Testis (tissue), 3 donors: ENCODE measurements around the gene VSIG2. TPM values are rescaled to one million over a fixed set of nuclear protein-coding genes. Genes with fewer than 3 reads are reported as not detected.

Source experiments
- DNase-seq: peaks from one replicate; pipeline ENCODE4 v3.0.0-alpha.2; 2019
- H3K27ac ChIP-seq, 2 donors: fragments of 200-600 bp; sonication (generic); one replicate each; pipeline ENCODE4 v1.5.1; 2019
- H3K27me3 ChIP-seq: fragments of 200-600 bp; sonication (generic); one replicate; pipeline ENCODE4 v1.5.1; 2019
- H3K36me3 ChIP-seq: fragments of 200-600 bp; sonication (generic); one replicate; pipeline ENCODE4 v1.5.1; 2017; ENCODE audit warnings: low read depth; ENCODE audit errors: missing control alignments
- H3K4me1 ChIP-seq: fragments of 200-600 bp; sonication (generic); one replicate; pipeline ENCODE4 v1.5.1; 2019
- H3K4me3 ChIP-seq, 2 donors: fragments of 200-600 bp; sonication (generic); one replicate each; pipeline ENCODE4 v1.5.1; 2017 to 2019
- H3K9me3 ChIP-seq: fragments of 200-600 bp; sonication (generic); one replicate; pipeline ENCODE4 v1.5.1; 2017
- CTCF ChIP-seq, 3 experiments: fragments of 450-650 bp in 2 of 3; fragments of 200-600 bp in 1 of 3; sonication (generic) in 1 of 3; IDR thresholded peaks; one replicate each; pipeline ENCODE4 v1.5.1; 2016 to 2019; ENCODE audit warnings: antibody characterized with exemption in 3 of 3, mild to moderate bottlenecking in 2 of 3, moderate library complexity in 1 of 3
- POLR2A ChIP-seq: fragments of 450-650 bp; IDR thresholded peaks from one replicate; pipeline ENCODE4 v1.6.1; 2017; ENCODE audit warnings: antibody characterized with exemption, mild to moderate bottlenecking, moderate library complexity
- WGBS, 2 donors: methylation state at CpG; one replicate each; pipeline ENCODE4 v1.1.5; 2018; 5-methylcytosine and 5-hydroxymethylcytosine counted together
- intact Hi-C: fragments of 100-400 bp; cut with DNase I; formaldehyde crosslinking; loops from one replicate; pipeline ENCODE4 v1.15.1; 2023; ENCODE audit warnings: low total_unique reads
- polyA plus RNA-seq: library from polyadenylated mRNA; stranded (reverse); fragments of 350-450 nt; fragmentation: Illumina TruSeq; extraction: RNeasy Lipid Tissue Mini Kit (QIAGEN cat#74804); gene quantifications from one replicate; pipeline ENCODE4 v1.2.3, GENCODE V29; 2014; ENCODE audit warnings: low read depth, low replicate concordance; ENCODE audit not compliant: insufficient read depth
- total RNA-seq, 2 donors: library from RNA; depleted of rRNA; stranded (reverse); fragments of >200 nt; gene quantifications; one replicate each; pipeline ENCODE4 v1.2.3, GENCODE V29; 2016

The VSIG2 gene
- total and polyA plus RNA-seq, 3 donors from 2014 or later = 0.74 to 4.4 (median 1.3) TPM

- H3K27ac ChIP-seq = no peak overlapping the region
Observed at GRCh38 chr11:124766156-124766555, 14.1 kb upstream of the VSIG2 start.

GRCh38 chr11:124763156-124763947 lies 11.3 kb upstream of the VSIG2 start:
- H3K36me3 ChIP-seq = no peaks in the 10 kb centered on the region
- H3K4me3 ChIP-seq = peak overlapping the region; percentile 43 to 47
- H3K27me3 ChIP-seq = no peaks in the 10 kb centered on the region
- no peak overlapping the region for H3K27ac ChIP-seq
- peak; percentile 88 for DNase-seq
- no peak for TF ChIP-seq POLR2A
- TF ChIP-seq CTCF (IDR thresholded peaks at IDR 0.05) = peak; percentile 47 to 64 (median 53)
- intact Hi-C loops = loop anchor here (10.0 kb wide), 2 partner anchors 71 to 89 kb away; partner anchors contain the start of genes SIAE and SPA17
- WGBS, 2 donors = 8% methylated on average over 21 of the region's 21 CpGs
- H3K4me1 ChIP-seq = peaks cover 18% of the 10 kb centered on the region
- H3K9me3 ChIP-seq = no peaks in the 10 kb centered on the region

More at GRCh38 chr11:124766156-124766555, 14.1 kb upstream of the VSIG2 start:
- Histone ChIP-seq H3K4me3 (no peak overlapping the region), H3K4me1 (peaks cover 4% of the 10 kb centered on the region), H3K27me3 (no peaks in the 10 kb centered on the region), H3K36me3 (no peaks in the 10 kb centered on the region), H3K9me3 (no peaks in the 10 kb centered on the region)
- 93 to 96% methylated on average over 2 of the region's 2 CpGs for WGBS, 2 donors
- DNase-seq = no peak
- intact Hi-C loops = loop anchor here (10.0 kb wide), 2 partner anchors 69 to 91 kb away; partner anchors contain the start of genes SIAE and SPA17
- no peak for TF ChIP-seq POLR2A
- TF ChIP-seq CTCF (IDR thresholded peaks at IDR 0.05) = no peak

DNA sequence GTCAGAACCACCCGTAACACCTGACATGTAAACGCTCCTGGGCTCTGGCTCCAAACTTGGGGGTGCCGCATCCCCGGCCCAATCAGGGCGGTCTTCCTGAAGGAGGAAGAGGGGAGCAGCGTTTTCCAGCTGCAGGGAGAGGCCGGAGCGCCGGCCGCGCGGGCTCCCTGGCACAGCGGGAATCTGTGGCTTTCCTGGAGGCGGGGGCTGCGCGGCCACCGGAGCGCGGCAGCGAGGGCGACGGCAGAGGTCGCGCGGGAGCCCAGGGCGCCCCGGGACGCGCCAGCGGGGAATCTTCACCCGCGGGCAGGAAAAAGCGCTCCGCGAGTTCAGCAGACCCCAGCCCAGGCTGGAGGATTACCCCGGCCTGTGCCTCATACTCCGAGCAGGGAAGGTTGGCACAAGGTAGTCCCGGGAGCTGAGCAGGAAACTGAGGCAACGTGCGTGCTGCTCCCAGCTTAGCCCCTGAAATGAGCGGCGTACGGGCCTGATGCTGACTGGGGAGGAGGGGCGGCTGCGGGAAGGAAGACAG lies 10.6 kb upstream of the VSIG2 start:
- H3K9me3 ChIP-seq = no peaks in the 10 kb centered on the region
- H3K27ac ChIP-seq = no peak overlapping the region
- H3K36me3 ChIP-seq = no peaks in the 10 kb centered on the region
- peaks cover 22% of the 10 kb centered on the region for H3K4me1 ChIP-seq
- peak overlapping the region; percentile 43 to 47 for H3K4me3 ChIP-seq
- 3% methylated on average over 18 to 37 of the region's 45 CpGs for WGBS, 2 donors
- TF ChIP-seq CTCF (IDR thresholded peaks at IDR 0.05) (no peak), POLR2A (no peak)
- intact Hi-C loops = loop anchor here (10.0 kb wide), 2 partner anchors 72 to 88 kb away; partner anchors contain the start of genes SIAE and SPA17
- no peaks in the 10 kb centered on the region for H3K27me3 ChIP-seq
- DNase-seq = no peak

- Histone ChIP-seq H3K9me3 (no peaks in the 10 kb centered on the region), H3K27ac (peak within 1 kb of the TSS in 1 of 2 donors; percentile 66), H3K4me3 (peak within 1 kb of the TSS; percentile 43 to 47), H3K4me1 (peaks cover 22% of the 10 kb centered on the region), H3K36me3 (no peaks in the 10 kb centered on the region), H3K27me3 (no peaks in the 10 kb centered on the region)
- DNase-seq = no peak
- intact Hi-C loops = loop anchor here (10.0 kb wide), 2 partner anchors 73 to 87 kb away; partner anchors contain the start of genes SIAE and SPA17
- TF ChIP-seq CTCF (IDR thresholded peaks at IDR 0.05) = no peak
- TF ChIP-seq POLR2A = no peak
- 2 to 8% methylated on average over 29 to 41 of the region's 55 CpGs for WGBS, 2 donors
Observed at GRCh38 chr11:124762105-124762623, 10.1 kb upstream of the VSIG2 start, which contains the start of gene ESAM. Gene ESAM (minus strand): TSS chr11:124762290. CDS start chr11:124762154, 136 bp downstream.
